Astrocyte (in vitro differentiated cells and primary cell): Measurements from ENCODE around the gene SPAG5. TPM values are rescaled to one million over a fixed set of nuclear protein-coding genes. Genes with fewer than 3 reads are reported as not detected.

Experiments
- DNase-seq: peaks from one replicate; pipeline ENCODE4 v3.0.0-alpha.2; 2010; ENCODE audit warnings: low read depth
- FAIRE-seq: peaks from 2 replicates; lab custom pipeline; 2011; peaks lifted over from hg19 to GRCh38; lab: Jason Lieb, UNC
- H2AFZ ChIP-seq: 2 replicates; pipeline ENCODE4 v1.6.0; 2012; ENCODE audit warnings: low read depth, low read length, inconsistent platforms
- H3K27ac ChIP-seq: 2 replicates; pipeline ENCODE4 v1.5.1; 2011; ENCODE audit warnings: low read depth, low read length, inconsistent platforms
- H3K27me3 ChIP-seq: 2 replicates; pipeline ENCODE4 v1.6.0; 2011; ENCODE audit warnings: low read length, inconsistent platforms; ENCODE audit not compliant: insufficient read depth
- H3K36me3 ChIP-seq: 2 replicates; pipeline ENCODE4 v1.5.1; 2011; ENCODE audit warnings: low read length, inconsistent platforms; ENCODE audit not compliant: insufficient read depth
- H3K4me1 ChIP-seq: 2 replicates; pipeline ENCODE4 v1.5.1; 2011; ENCODE audit warnings: low read length, inconsistent platforms; ENCODE audit not compliant: insufficient read depth
- H3K4me2 ChIP-seq: 2 replicates; pipeline ENCODE4 v1.6.0; 2012; ENCODE audit warnings: low read length, inconsistent platforms
- H3K4me3 ChIP-seq: 2 replicates; pipeline ENCODE4 v1.5.1; 2011; ENCODE audit warnings: low read depth, mild to moderate bottlenecking, low read length, inconsistent platforms; ENCODE audit not compliant: insufficient read depth
- H3K79me2 ChIP-seq: 2 replicates; pipeline ENCODE4 v1.6.0; 2012; ENCODE audit warnings: mild to moderate bottlenecking, low read length, inconsistent platforms; ENCODE audit not compliant: insufficient read depth
- H3K9ac ChIP-seq: 2 replicates; pipeline ENCODE4 v1.6.0; 2012; ENCODE audit warnings: mild to moderate bottlenecking, low read length, inconsistent platforms
- H3K9me3 ChIP-seq: 2 replicates; pipeline ENCODE4 v1.5.1; 2012; ENCODE audit warnings: low read depth, mild to moderate bottlenecking, low read length, inconsistent platforms; ENCODE audit not compliant: insufficient read depth
- H4K20me1 ChIP-seq: 2 replicates; pipeline ENCODE4 v1.6.0; 2012; ENCODE audit warnings: low read length, inconsistent platforms; ENCODE audit not compliant: insufficient read depth
- H3K27ac Mint-ChIP-seq: one replicate; pipeline ENCODE4 v1.8.0; 2021; ENCODE audit warnings: mild to moderate bottlenecking, mixed read lengths; ENCODE audit not compliant: unreplicated experiment
- H3K27me3 Mint-ChIP-seq: one replicate; pipeline ENCODE4 v1.8.0; 2021; ENCODE audit warnings: low read depth, mixed read lengths; ENCODE audit not compliant: unreplicated experiment
- H3K36me3 Mint-ChIP-seq: one replicate; pipeline ENCODE4 v1.8.0; 2021; ENCODE audit warnings: low read depth, mixed read lengths; ENCODE audit not compliant: unreplicated experiment
- H3K4me1 Mint-ChIP-seq: one replicate; pipeline ENCODE4 v1.8.0; 2021; ENCODE audit warnings: low read depth, mixed read lengths; ENCODE audit not compliant: unreplicated experiment
- H3K4me3 Mint-ChIP-seq: one replicate; pipeline ENCODE4 v1.8.0; 2021; ENCODE audit warnings: mild to moderate bottlenecking, moderate library complexity, mixed read lengths; ENCODE audit not compliant: unreplicated experiment
- H3K9me3 Mint-ChIP-seq: one replicate; pipeline ENCODE4 v1.8.0; 2021; ENCODE audit warnings: mild to moderate bottlenecking, mixed read lengths; ENCODE audit not compliant: unreplicated experiment
- EZH2 ChIP-seq: IDR thresholded peaks from 2 replicates; pipeline ENCODE4 v1.6.1; 2012; ENCODE audit warnings: mild to moderate bottlenecking, low read length, inconsistent platforms; ENCODE audit not compliant: insufficient read depth
- total RNA-seq: library from RNA; stranded (reverse); gene quantifications from 2 replicates; pipeline ENCODE4 v1.2.1, GENCODE V29; 2021
- TF ChIP-seq, protein P1 (sequence below): IDR thresholded peaks from 2 replicates; pipeline ENCODE4 v1.5.1; 2011; ENCODE audit warnings: low read depth, mild to moderate bottlenecking, inconsistent platforms, low read length, moderate library complexity; ENCODE audit not compliant: insufficient read depth

SPAG5 gene
- total RNA-seq, 1 donor from 2014 or later = 8.7 TPM

DNA sequence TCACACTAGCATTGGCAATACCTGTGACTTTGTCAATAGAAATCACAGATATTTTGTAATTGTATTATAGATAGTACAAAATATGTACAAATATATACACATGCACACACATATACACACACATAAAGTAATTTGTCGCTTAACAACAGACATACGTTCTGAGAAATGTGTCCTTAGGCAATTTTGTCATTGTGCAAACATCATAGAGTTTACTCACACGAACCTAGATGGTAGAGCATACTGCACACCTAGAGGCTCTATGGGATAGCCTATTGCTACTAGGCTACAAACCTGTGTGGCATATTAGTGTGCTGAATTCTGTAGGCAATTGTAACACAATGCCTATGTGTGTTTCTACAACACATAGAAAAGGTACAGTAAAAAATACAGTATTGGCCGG, 57.4 kb downstream of the SPAG5 start:
- Mint-ChIP-seq H3K4me1 (no peaks in the 10 kb centered on the region), H3K27me3 (peaks cover 30% of the 10 kb centered on the region), H3K9me3 (no peaks in the 10 kb centered on the region), H3K4me3 (no peak overlapping the region), H3K27ac (no peak overlapping the region), H3K36me3 (no peaks in the 10 kb centered on the region)
- Histone ChIP-seq H3K9me3 (no peaks in the 10 kb centered on the region), H3K27ac (no peak overlapping the region), H3K9ac (no peak overlapping the region), H3K79me2 (no peaks in the 10 kb centered on the region), H3K4me1 (no peaks in the 10 kb centered on the region), H4K20me1 (no peaks in the 10 kb centered on the region), H3K27me3 (no peaks in the 10 kb centered on the region), H2AFZ (no peak overlapping the region), H3K36me3 (no peaks in the 10 kb centered on the region), H3K4me3 (no peak overlapping the region), H3K4me2 (no peak overlapping the region)
- TF ChIP-seq, protein P1, sequence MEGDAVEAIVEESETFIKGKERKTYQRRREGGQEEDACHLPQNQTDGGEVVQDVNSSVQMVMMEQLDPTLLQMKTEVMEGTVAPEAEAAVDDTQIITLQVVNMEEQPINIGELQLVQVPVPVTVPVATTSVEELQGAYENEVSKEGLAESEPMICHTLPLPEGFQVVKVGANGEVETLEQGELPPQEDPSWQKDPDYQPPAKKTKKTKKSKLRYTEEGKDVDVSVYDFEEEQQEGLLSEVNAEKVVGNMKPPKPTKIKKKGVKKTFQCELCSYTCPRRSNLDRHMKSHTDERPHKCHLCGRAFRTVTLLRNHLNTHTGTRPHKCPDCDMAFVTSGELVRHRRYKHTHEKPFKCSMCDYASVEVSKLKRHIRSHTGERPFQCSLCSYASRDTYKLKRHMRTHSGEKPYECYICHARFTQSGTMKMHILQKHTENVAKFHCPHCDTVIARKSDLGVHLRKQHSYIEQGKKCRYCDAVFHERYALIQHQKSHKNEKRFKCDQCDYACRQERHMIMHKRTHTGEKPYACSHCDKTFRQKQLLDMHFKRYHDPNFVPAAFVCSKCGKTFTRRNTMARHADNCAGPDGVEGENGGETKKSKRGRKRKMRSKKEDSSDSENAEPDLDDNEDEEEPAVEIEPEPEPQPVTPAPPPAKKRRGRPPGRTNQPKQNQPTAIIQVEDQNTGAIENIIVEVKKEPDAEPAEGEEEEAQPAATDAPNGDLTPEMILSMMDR = no peak
- no peak for TF ChIP-seq EZH2
- DNase-seq (no peak), FAIRE-seq (no peak)

DNA sequence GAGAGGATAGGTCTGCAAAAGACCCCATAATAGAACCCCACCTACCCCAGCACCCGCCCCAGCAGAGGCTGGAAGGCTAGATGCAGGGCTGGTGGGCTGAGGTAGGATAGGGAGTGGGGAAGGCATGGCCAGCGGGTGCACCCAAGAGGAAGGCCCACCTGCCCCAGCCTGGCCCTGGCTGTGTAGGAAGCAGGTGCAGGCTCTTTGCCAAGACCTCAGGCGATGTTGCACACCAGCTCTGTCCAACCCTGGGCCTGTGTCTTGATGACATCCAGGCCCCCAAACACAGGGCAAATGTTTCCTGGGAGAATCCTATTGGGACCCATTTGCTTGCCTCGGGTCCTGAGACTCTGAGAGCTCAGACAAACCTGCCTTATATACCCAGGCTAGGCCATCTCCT, 58.6 kb downstream of the SPAG5 start:
- Histone ChIP-seq H3K36me3 (no peaks in the 10 kb centered on the region), H3K27ac (no peak overlapping the region), H3K4me2 (no peak overlapping the region), H3K79me2 (no peaks in the 10 kb centered on the region), H2AFZ (no peak overlapping the region), H3K4me3 (no peak overlapping the region), H3K9ac (no peak overlapping the region), H4K20me1 (no peaks in the 10 kb centered on the region), H3K4me1 (no peaks in the 10 kb centered on the region), H3K27me3 (peaks cover 2% of the 10 kb centered on the region), H3K9me3 (no peaks in the 10 kb centered on the region)
- no peaks in the 10 kb centered on the region for H3K9me3 Mint-ChIP-seq
- H3K4me3 Mint-ChIP-seq = no peak overlapping the region
- no peak overlapping the region for H3K27ac Mint-ChIP-seq
- no peaks in the 10 kb centered on the region for H3K4me1 Mint-ChIP-seq
- no peaks in the 10 kb centered on the region for H3K36me3 Mint-ChIP-seq
- DNase-seq (no peak), FAIRE-seq (no peak)
- H3K27me3 Mint-ChIP-seq = peaks cover 39% of the 10 kb centered on the region
- no peak for TF ChIP-seq EZH2
- TF ChIP-seq, protein P1 = no peak

DNA sequence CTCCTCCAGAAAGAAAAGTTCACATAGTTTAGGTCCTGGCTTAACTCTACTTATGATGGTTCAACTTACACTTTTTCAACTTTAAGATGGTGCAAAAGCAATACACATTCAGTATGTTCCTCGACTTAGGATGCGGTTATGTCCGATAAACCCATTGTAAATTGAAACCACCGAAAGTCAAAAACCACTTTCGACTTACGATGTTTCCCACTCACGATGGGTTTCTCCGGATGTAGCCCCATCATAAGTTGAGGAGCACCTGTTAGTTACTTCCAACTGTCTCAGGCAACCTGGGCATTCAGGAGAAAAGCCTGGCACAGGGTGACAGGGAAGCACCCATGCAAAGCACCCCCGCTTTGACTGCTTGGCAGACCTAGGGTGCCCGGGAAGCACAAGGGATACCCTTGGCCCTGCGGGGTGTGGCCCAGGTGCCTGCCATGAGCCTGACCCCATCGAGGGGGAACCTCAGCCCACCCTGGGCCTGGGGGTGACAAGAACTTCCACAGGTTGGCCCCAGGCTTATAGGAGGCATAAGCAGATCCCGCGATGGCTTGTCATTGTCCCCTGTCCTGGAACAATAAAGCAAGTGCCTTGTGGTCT, 60.4 kb downstream of the SPAG5 start:
- H3K4me2 ChIP-seq = no peak overlapping the region
- H3K27ac Mint-ChIP-seq = no peak overlapping the region
- no peaks in the 10 kb centered on the region for H3K9me3 ChIP-seq
- peaks cover 46% of the 10 kb centered on the region for H3K27me3 Mint-ChIP-seq
- no peak overlapping the region for H3K4me3 ChIP-seq
- no peak overlapping the region for H3K9ac ChIP-seq
- TF ChIP-seq EZH2 = no peak
- TF ChIP-seq, protein P1 = no peak
- H3K79me2 ChIP-seq = no peaks in the 10 kb centered on the region
- no peaks in the 10 kb centered on the region for H3K9me3 Mint-ChIP-seq
- H3K4me1 Mint-ChIP-seq = no peaks in the 10 kb centered on the region
- H4K20me1 ChIP-seq = no peaks in the 10 kb centered on the region
- H3K36me3 Mint-ChIP-seq = peaks cover 3% of the 10 kb centered on the region
- H3K27ac ChIP-seq = no peak overlapping the region
- H2AFZ ChIP-seq = no peak overlapping the region
- no peak overlapping the region for H3K4me3 Mint-ChIP-seq
- FAIRE-seq (no peak), DNase-seq (no peak)
- H3K36me3 ChIP-seq = no peaks in the 10 kb centered on the region
- H3K27me3 ChIP-seq = peaks cover 2% of the 10 kb centered on the region
- H3K4me1 ChIP-seq = no peaks in the 10 kb centered on the region
